ENCODE data around the gene SDC4. TPM values are rescaled to one million over a fixed set of nuclear protein-coding genes. Genes with fewer than 3 reads are reported as not detected.
A peak's percentile ranks its signal among the peaks of the same experiment; 100 is the strongest.

SDC4 gene
- total RNA-seq, 5 donors from 2014 or later (not counting 1 experiment from before 2014, with no cell fraction given), result 0.68 to 4.4 (median 3.5) TPM

DNA sequence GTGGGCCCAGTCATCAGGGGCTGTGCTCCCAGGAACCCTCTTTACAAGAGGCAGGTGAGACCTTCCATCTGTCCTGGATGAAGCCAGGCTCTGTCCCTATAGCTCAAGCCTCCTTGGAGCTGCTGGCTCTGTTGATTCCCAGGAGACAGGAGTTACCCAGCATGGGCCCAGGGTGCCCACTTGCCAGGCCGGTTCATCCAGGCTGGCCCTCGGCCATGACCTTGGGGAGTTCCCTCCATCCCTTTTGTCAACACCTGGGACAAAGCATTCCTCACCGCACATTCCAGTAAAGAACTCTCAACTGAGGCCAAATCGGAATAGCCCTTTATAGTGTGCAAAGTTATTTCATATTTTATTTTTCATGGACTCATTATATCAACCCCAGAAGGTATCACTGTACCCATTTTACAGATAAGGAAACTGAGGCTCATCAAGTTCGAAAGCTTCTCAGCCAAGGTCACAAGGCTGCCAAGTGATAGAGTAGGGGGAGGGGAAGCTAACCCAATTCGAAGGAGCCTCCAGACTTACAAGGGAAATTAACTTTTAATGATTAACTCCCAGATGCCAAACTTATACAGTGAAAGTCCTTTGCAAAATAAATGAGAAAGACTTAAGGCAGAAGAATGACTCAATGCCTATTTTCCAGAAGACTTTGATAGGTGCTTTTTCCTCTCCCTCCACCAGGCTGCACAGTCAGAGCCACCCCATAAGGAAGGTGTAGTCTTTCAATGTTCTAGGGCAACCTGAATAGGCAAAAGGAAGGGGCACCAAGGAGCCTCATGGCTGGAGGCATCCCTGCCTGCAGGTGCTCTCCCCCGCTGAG lies 18.5 kb downstream of the SDC4 start:
- Histone ChIP-seq H3K36me3 (ENCODE audit: control insufficient read depth in 2 of 2, extremely low read depth in 1 of 2, insufficient read depth in 1 of 2, low read length in 1 of 2) (no peaks in the 10 kb centered on the region), H3K4me1 (ENCODE audit: control insufficient read depth in 1 of 2, extremely low read depth in 1 of 2, insufficient read depth in 2 of 2, low read length in 2 of 2) (no peaks in the 10 kb centered on the region), H3K9me3 (no peaks in the 10 kb centered on the region), H3K27me3 (replicated peaks in 1 of 2; ENCODE audit: control insufficient read depth in 2 of 2, extremely low read depth in 1 of 2, insufficient read depth in 2 of 2, low read length in 1 of 2) (no peaks in the 10 kb centered on the region), H3K27ac (ENCODE audit: low read length) (no peak overlapping the region), H3K4me3 (ENCODE audit: control insufficient read depth in 1 of 2, extremely low read depth in 1 of 2, low read length in 1 of 2) (no peak overlapping the region)
- Mint-ChIP-seq H3K27ac (no peak overlapping the region), H3K4me3 (no peak overlapping the region), H3K27me3 (no peaks in the 10 kb centered on the region), H3K4me1 (no peaks in the 10 kb centered on the region), H3K36me3 (no peaks in the 10 kb centered on the region), H3K9me3 (no peaks in the 10 kb centered on the region)
- ATAC-seq (replicated peaks in 1 of 4) (no peak), DNase-seq (no peak)
- POLR2A ChIA-PET, result no interaction called here
- CTCF ChIA-PET, result no interaction called here
- 93% methylated on average over 3 of the region's 7 CpGs for WGBS (ENCODE audit: insufficient coverage)

DNA sequence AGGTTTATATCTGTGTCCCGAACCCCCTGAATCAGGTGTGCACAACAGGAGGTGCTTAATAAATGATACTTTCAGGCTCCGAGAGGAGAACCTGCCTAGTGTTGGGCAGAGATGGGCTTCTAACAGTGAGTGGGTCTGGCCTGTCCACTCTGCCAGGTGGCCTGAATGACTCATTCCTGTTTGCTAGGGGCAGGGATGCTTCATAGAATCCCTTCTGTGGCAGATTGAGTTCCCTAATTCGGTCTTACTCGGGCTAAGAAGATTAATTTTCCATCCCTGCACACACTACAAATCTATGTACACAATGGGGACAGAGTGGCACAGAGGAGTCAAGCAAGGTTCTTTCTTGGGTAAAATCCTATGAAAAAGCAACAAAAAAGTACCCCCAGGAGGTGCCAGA lies 19.8 kb downstream of the SDC4 start:
- no peaks in the 10 kb centered on the region for H3K36me3 ChIP-seq (ENCODE audit: control insufficient read depth in 2 of 2, extremely low read depth in 1 of 2, insufficient read depth in 1 of 2, low read length in 1 of 2)
- H3K27me3 Mint-ChIP-seq, result no peaks in the 10 kb centered on the region
- no peaks in the 10 kb centered on the region for H3K36me3 Mint-ChIP-seq
- WGBS (ENCODE audit: insufficient coverage), result 96% methylated on average over 2 of the region's 4 CpGs
- H3K4me3 ChIP-seq (ENCODE audit: control insufficient read depth in 1 of 2, extremely low read depth in 1 of 2, low read length in 1 of 2), result no peak overlapping the region
- no peaks in the 10 kb centered on the region for H3K27me3 ChIP-seq (replicated peaks in 1 of 2; ENCODE audit: control insufficient read depth in 2 of 2, extremely low read depth in 1 of 2, insufficient read depth in 2 of 2, low read length in 1 of 2)
- ChIA-PET POLR2A (no interaction called here), CTCF (no interaction called here)
- H3K4me1 ChIP-seq (ENCODE audit: control insufficient read depth in 1 of 2, extremely low read depth in 1 of 2, insufficient read depth in 2 of 2, low read length in 2 of 2), result no peaks in the 10 kb centered on the region
- H3K27ac ChIP-seq (ENCODE audit: low read length), result no peak overlapping the region
- no peaks in the 10 kb centered on the region for H3K9me3 Mint-ChIP-seq
- no peak overlapping the region for H3K4me3 Mint-ChIP-seq
- H3K9me3 ChIP-seq, result no peaks in the 10 kb centered on the region
- DNase-seq (no peak), ATAC-seq (replicated peaks in 1 of 4) (no peak)
- no peaks in the 10 kb centered on the region for H3K4me1 Mint-ChIP-seq
- H3K27ac Mint-ChIP-seq, result no peak overlapping the region

DNA sequence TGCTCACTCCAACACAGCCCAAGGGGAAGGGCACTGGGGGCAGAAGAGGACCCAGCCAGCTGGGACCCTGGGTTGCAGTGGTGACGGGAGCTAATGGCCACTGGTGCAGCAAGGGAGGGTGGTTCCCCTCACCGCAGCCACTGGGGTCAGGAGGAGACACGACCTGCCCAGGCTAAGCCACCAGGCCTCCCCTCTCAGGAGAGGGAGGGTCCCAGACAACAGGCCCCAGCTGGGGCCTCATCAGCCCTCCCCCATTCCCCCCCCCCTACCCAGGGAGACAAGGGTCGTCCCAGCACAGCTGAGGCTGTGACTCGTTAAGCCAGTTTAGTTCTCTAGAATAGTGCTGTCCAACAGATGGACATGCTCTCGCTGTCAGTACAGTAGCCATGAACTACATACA lies 22.9 kb downstream of the SDC4 start:
- WGBS (ENCODE audit: insufficient coverage), result 100% methylated on average over 1 of the region's 6 CpGs
- DNase-seq, result no peak

DNA sequence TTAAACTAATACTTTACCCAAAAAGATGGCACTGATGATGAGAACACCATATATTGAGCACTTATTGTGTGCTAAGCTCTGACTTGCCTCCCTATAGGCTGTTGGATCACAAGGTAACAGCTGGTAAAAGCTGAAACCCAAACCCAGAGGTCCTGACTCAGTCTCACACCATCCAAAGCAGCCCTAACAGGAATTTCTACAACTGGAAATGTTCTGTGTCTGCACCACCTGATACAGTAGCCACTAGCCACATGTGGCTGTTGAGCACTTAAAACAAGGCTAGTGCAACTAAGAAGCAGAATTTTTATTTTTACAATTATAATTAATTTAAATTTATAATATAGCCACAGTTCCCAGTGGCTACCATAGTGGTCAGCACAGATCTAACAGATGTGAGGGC lies 24.5 kb downstream of the SDC4 start:
- ChIA-PET CTCF (interaction anchor here in 1 of 2 donors (0.6 kb wide), 1 partner anchor 31 kb away, joined by 3 read pairs; no protein-coding TSS in a partner anchor), POLR2A (no interaction called here)
- Histone ChIP-seq H3K4me3 (ENCODE audit: control insufficient read depth in 1 of 2, extremely low read depth in 1 of 2, low read length in 1 of 2) (no peak overlapping the region), H3K27ac (ENCODE audit: low read length) (no peak overlapping the region), H3K9me3 (no peaks in the 10 kb centered on the region), H3K36me3 (ENCODE audit: control insufficient read depth in 2 of 2, extremely low read depth in 1 of 2, insufficient read depth in 1 of 2, low read length in 1 of 2) (no peaks in the 10 kb centered on the region), H3K4me1 (ENCODE audit: control insufficient read depth in 1 of 2, extremely low read depth in 1 of 2, insufficient read depth in 2 of 2, low read length in 2 of 2) (peaks cover 13 to 30% of the 10 kb centered on the region in 2 experiments), H3K27me3 (replicated peaks in 1 of 2; ENCODE audit: control insufficient read depth in 2 of 2, extremely low read depth in 1 of 2, insufficient read depth in 2 of 2, low read length in 1 of 2) (no peaks in the 10 kb centered on the region)
- Mint-ChIP-seq H3K4me1 (peaks cover 16 to 22% (median 21%) of the 10 kb centered on the region in 3 donors), H3K9me3 (no peaks in the 10 kb centered on the region), H3K27ac (no peak overlapping the region), H3K36me3 (no peaks in the 10 kb centered on the region), H3K27me3 (no peaks in the 10 kb centered on the region), H3K4me3 (no peak overlapping the region)
- DNase-seq (no peak), ATAC-seq (replicated peaks in 1 of 4) (no peak)

More for the DNA sequence above, 22.9 kb downstream of the SDC4 start:
- ChIA-PET CTCF (interaction anchor here in 1 of 2 donors (1.4 kb wide), 1 partner anchor 111 kb away, joined by 3 read pairs; no protein-coding TSS in a partner anchor), POLR2A (no interaction called here)
- Mint-ChIP-seq H3K27ac (no peak overlapping the region), H3K36me3 (no peaks in the 10 kb centered on the region), H3K27me3 (no peaks in the 10 kb centered on the region), H3K4me1 (peaks cover 7 to 11% (median 9%) of the 10 kb centered on the region in 3 donors), H3K4me3 (no peak overlapping the region), H3K9me3 (no peaks in the 10 kb centered on the region)
- H3K9me3 ChIP-seq, result no peaks in the 10 kb centered on the region
- H3K27ac ChIP-seq (ENCODE audit: low read length), result no peak overlapping the region
- no peaks in the 10 kb centered on the region for H3K36me3 ChIP-seq (ENCODE audit: control insufficient read depth in 2 of 2, extremely low read depth in 1 of 2, insufficient read depth in 1 of 2, low read length in 1 of 2)
- no peak for ATAC-seq (replicated peaks in 1 of 4)
- peaks cover 6 to 15% of the 10 kb centered on the region in 2 experiments for H3K4me1 ChIP-seq (ENCODE audit: control insufficient read depth in 1 of 2, extremely low read depth in 1 of 2, insufficient read depth in 2 of 2, low read length in 2 of 2)
- no peaks in the 10 kb centered on the region for H3K27me3 ChIP-seq (replicated peaks in 1 of 2; ENCODE audit: control insufficient read depth in 2 of 2, extremely low read depth in 1 of 2, insufficient read depth in 2 of 2, low read length in 1 of 2)
- no peak overlapping the region for H3K4me3 ChIP-seq (ENCODE audit: control insufficient read depth in 1 of 2, extremely low read depth in 1 of 2, low read length in 1 of 2)

DNA sequence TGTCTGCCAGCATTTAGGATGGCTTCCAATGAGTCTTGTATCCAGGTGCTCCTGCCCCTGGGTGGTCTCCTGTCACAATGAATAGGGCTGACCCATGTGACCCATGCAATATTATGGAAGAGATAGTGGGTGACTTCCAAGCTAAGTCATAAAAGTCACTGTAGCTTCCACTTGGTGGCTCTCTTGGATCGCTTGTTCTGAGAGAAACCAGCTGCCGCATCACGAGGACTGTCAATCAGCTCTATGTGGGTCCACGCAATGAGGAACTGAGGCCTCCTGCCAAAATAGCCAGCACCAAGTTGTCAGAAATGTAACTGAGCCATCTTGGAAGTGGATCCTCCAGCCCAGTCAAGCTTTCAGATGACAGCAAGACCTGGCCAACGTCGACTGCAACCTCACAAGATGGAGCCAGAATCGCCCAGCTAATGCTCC lies 25.3 kb downstream of the SDC4 start:
- Mint-ChIP-seq H3K4me3 (no peak overlapping the region), H3K27ac (no peak overlapping the region), H3K36me3 (no peaks in the 10 kb centered on the region), H3K4me1 (peaks cover 21 to 27% (median 27%) of the 10 kb centered on the region in 3 donors), H3K27me3 (no peaks in the 10 kb centered on the region), H3K9me3 (no peaks in the 10 kb centered on the region)
- ATAC-seq (replicated peaks in 1 of 4) (no peak), DNase-seq (peak in 1 of 35 experiments; percentile 15)
- H3K4me3 ChIP-seq (ENCODE audit: control insufficient read depth in 1 of 2, extremely low read depth in 1 of 2, low read length in 1 of 2), result no peak overlapping the region
- POLR2A ChIA-PET, result no interaction called here
- no peak overlapping the region for H3K27ac ChIP-seq (ENCODE audit: low read length)
- no peaks in the 10 kb centered on the region for H3K27me3 ChIP-seq (replicated peaks in 1 of 2; ENCODE audit: control insufficient read depth in 2 of 2, extremely low read depth in 1 of 2, insufficient read depth in 2 of 2, low read length in 1 of 2)
- no peaks in the 10 kb centered on the region for H3K36me3 ChIP-seq (ENCODE audit: control insufficient read depth in 2 of 2, extremely low read depth in 1 of 2, insufficient read depth in 1 of 2, low read length in 1 of 2)
- CTCF ChIA-PET, result interaction anchor here (1.1 to 5.7 kb wide), 3 partner anchors 114 to 448 kb away, joined by 5 to 51 read pairs (median 6); no protein-coding TSS in a partner anchor
- H3K4me1 ChIP-seq (ENCODE audit: control insufficient read depth in 1 of 2, extremely low read depth in 1 of 2, insufficient read depth in 2 of 2, low read length in 2 of 2), result peaks cover 13 to 33% of the 10 kb centered on the region in 2 experiments
- 60% methylated on average over 4 of the region's 7 CpGs for WGBS (ENCODE audit: insufficient coverage)
- H3K9me3 ChIP-seq, result no peaks in the 10 kb centered on the region

DNA sequence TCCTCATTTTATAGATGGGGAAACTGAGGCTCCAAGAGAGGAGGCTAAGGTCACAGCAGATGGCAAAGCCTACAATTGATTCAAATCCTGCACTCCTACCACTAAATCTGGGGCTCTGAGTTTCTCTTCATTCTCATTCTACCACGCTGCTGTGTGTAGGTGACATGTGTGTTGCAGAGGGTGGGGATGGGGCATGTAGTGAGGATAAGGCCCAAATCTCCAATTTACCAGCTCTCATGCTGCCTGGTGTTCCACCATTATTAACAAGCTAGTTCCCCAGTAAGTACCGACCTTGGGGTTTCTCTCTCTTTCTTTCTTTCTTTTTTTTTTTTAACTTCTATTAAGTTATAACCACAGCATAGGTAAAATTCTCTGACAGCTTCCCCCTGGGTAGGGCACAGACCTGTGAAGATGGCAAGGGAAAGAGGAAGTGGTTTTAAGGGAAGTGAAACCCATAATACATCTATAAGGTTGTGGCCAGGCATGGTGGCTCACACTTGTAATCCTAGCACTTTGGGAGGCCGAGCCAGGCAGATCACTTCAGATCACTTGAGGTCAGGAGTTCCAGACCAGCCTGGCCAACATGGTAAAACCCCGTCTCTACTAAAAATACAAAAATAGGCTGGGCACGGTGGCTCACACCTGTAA lies 27.2 kb downstream of the SDC4 start:
- no peak overlapping the region for H3K27ac ChIP-seq (ENCODE audit: low read length)
- no peaks in the 10 kb centered on the region for H3K36me3 ChIP-seq (ENCODE audit: control insufficient read depth in 2 of 2, extremely low read depth in 1 of 2, insufficient read depth in 1 of 2, low read length in 1 of 2)
- no peak overlapping the region for H3K4me3 ChIP-seq (ENCODE audit: control insufficient read depth in 1 of 2, extremely low read depth in 1 of 2, low read length in 1 of 2)
- Mint-ChIP-seq H3K36me3 (no peaks in the 10 kb centered on the region), H3K27me3 (peaks cover 5 to 7% of the 10 kb centered on the region in 2 donors), H3K4me1 (peaks cover 21 to 32% (median 30%) of the 10 kb centered on the region in 3 donors), H3K4me3 (peak overlapping the region in 1 of 3 donors; percentile 1), H3K9me3 (no peaks in the 10 kb centered on the region), H3K27ac (peak overlapping the region in 1 of 2 donors; percentile 55)
- H3K27me3 ChIP-seq (replicated peaks in 1 of 2; ENCODE audit: control insufficient read depth in 2 of 2, extremely low read depth in 1 of 2, insufficient read depth in 2 of 2, low read length in 1 of 2), result peaks cover under 1 to 12% of the 10 kb centered on the region in 2 experiments
- CTCF ChIA-PET, result interaction anchor here (0.9 to 5.7 kb wide), 4 partner anchors 41 to 450 kb away, joined by 3 to 51 read pairs (median 4); partner anchors contain the start of gene SYS1 (in 1 of the 2)
- peak in 4 of 35 experiments; percentile 6 to 43 (median 13) for DNase-seq
- H3K9me3 ChIP-seq, result no peaks in the 10 kb centered on the region
- 30% methylated on average over 2 of the region's 5 CpGs for WGBS (ENCODE audit: insufficient coverage)
- ATAC-seq (replicated peaks in 1 of 4), result peak in 3 of 4 experiments; percentile 64 to 86 (median 70)
- H3K4me1 ChIP-seq (ENCODE audit: control insufficient read depth in 1 of 2, extremely low read depth in 1 of 2, insufficient read depth in 2 of 2, low read length in 2 of 2), result peaks cover 13 to 33% of the 10 kb centered on the region in 2 experiments
- POLR2A ChIA-PET, result no interaction called here

Measured in T-cell (primary cell).